ENCODE measurements around the gene PECR.

Gene PECR

DNA sequence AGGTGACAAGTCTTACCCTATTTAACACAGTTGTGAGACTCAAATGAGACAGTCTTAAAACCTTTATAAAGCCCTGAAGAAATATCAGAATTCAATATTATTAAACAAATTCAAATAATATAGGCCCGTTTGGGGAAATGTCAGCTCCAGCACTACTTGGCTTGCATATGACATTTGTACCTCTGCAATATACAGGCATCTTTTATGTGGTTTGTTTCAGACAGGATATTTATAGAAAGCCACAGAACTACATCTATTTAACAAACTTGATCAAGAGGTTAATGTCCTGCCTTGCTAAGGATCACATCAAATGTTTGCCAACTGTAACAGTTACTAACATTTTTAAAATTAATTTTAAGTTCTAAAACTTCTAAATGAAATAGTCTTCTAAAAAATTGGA, 65.0 kb downstream of the PECR start:
- TF ChIP-seq ZFX (IDR thresholded peaks at IDR 0.05) = no peak
- TF ChIP-seq, protein P1, sequence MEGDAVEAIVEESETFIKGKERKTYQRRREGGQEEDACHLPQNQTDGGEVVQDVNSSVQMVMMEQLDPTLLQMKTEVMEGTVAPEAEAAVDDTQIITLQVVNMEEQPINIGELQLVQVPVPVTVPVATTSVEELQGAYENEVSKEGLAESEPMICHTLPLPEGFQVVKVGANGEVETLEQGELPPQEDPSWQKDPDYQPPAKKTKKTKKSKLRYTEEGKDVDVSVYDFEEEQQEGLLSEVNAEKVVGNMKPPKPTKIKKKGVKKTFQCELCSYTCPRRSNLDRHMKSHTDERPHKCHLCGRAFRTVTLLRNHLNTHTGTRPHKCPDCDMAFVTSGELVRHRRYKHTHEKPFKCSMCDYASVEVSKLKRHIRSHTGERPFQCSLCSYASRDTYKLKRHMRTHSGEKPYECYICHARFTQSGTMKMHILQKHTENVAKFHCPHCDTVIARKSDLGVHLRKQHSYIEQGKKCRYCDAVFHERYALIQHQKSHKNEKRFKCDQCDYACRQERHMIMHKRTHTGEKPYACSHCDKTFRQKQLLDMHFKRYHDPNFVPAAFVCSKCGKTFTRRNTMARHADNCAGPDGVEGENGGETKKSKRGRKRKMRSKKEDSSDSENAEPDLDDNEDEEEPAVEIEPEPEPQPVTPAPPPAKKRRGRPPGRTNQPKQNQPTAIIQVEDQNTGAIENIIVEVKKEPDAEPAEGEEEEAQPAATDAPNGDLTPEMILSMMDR (conservative IDR thresholded peaks at IDR 0.05) = no peak

DNA sequence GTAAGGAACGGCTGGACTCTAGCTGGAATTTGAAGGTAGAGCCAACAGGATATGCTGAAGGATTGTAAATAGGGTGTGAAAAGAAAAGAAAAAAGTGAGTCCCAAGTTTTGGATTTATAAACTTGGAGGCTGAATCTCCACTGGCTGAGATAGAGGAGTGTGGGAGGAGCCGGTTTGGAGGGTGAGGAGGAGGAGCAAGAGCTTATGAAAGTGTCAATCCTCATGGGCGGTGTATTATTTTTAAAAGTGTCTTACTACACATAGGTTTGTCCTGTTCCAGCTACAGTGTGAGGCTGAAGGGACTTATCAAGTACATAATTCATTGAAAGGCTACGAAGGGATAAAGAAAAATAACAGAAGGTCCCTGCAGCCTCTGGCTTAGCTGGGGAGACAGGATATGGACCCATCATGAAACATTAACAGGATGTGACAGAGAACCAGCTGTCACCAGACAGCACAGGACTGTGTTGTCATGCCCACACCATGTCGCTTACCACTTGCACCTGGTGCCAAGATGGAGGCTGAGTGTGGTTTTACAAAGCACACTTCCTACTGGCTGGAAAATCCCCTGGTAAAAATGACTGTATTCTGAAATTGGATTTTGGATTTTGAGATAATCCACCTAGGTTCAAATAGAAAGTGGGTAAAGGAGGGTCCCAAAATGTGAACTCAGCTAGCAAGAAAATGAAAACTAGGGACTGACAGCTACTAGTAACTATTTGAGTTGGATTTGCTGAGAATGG, 65.7 kb downstream of the PECR start:
- no peak for TF ChIP-seq ZFX (IDR thresholded peaks at IDR 0.05)
- TF ChIP-seq, protein P1 (conservative IDR thresholded peaks at IDR 0.05) = no peak
- H3K27ac ChIP-seq = no peak overlapping the region

More for the DNA sequence above, 65.0 kb downstream of the PECR start:
- no peak overlapping the region for H3K27ac ChIP-seq

DNA sequence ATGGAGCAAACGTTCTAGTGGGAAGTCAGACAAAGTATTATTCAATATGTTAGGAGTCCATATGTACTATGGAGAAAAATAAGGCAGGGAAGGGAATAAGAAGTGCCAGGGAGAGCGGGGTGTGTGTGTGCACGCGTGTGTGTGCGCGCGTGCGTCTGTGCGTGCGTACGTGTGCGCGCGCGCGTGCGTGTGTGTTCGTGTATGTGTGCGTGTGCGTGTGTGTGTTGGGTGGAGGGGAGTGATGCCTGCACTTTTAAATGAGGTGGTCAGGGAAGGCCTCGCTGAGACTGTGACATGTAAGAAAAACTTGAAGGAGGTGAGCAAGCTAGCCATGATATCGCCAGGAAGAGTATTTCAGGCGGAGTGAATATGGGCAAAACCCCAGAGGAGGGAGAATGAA, 66.6 kb downstream of the PECR start:
- TF ChIP-seq, protein P1 (conservative IDR thresholded peaks at IDR 0.05) = no peak
- TF ChIP-seq ZFX (IDR thresholded peaks at IDR 0.05) = no peak
- H3K27ac ChIP-seq = no peak overlapping the region

DNA sequence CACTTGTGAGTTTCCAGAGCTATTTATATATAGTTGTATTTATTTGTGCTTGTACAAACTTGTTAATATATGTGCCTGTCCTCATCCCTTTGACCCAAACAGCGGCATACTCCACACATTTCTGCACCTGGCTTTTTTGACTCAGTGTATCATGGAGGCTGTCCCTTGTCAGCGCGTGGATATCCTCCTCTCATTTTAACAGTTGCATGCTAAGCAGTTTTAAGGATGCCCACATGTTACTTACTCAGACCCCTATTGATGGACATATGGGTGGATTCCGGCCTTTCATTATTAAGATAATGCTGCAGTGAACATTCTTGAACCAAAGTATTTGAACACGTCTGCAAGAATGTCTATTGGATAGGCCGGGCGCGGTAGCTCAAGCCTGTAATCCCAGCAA, 67.6 kb downstream of the PECR start:
- no peak overlapping the region for H3K27ac ChIP-seq

DNA sequence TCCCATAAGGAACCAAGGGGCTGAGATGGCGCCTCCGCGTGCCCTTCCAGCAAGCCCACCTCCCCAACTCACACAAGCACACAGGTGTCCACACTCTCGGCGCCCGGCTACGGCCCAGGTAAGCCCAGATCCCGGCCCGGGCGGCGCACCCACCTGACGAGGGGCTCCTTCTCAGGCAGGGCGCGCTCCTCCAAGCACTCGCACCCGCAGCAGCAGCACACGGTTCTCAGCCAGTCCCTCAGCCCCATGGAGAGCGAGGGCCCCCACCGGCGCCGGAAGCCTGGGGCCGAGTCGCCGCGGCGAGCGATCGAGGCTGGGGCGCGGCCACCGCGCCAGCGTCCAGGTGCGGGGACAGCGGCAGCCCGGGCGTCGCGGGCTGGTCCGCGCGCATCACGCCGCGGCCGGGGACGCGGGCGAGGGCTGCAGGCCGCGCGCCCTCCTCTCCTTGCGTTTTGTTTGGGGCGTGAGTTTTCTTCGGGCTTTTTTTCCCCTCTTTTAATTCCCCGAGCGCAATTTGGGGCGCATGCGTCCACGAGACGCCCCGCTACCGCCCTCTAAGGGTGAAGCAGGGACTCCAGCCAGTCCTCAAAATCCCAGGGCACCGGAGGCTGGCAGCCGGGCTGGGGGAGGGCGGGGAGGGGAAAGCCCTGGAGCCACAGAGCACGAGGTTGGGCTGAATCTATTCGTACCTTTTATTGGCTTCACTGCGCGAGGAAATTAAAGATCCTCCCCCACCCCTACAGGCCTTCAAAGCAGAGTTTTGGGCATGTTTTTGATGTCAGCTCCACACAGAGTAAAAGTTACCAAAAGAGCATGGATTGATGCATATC, 68.3 kb downstream of the PECR start, which contains the start of gene MREG:
MREG (minus strand) TSS at position 472 of the 830 bp plus-strand sequence; CDS start at position 248, 224 bp downstream.
- peak within 1 kb of the TSS; percentile 68 for H3K27ac ChIP-seq
- TF ChIP-seq, protein P1 (conservative IDR thresholded peaks at IDR 0.05) = peak; percentile 87
- peak; percentile 68 for TF ChIP-seq ZFX (IDR thresholded peaks at IDR 0.05)

More for the DNA sequence above, 67.6 kb downstream of the PECR start:
- TF ChIP-seq, protein P1 (conservative IDR thresholded peaks at IDR 0.05) = no peak
- no peak for TF ChIP-seq ZFX (IDR thresholded peaks at IDR 0.05)

DNA sequence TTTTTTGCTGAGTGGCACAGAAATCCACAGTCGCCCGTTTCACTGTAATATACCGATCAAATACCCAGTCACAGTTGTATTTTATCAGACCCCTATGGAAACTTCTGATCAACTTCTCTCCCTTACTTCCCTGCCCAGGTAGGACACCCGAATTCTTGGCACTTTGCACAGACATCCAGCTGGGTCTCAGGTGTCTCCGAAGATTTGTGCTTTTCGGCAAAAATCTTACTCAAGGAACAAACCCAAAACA, 68.9 kb downstream of the PECR start:
- TF ChIP-seq, protein P1 (conservative IDR thresholded peaks at IDR 0.05) = no peak
- no peak for TF ChIP-seq ZFX (IDR thresholded peaks at IDR 0.05)
- peak overlapping the region; percentile 68 for H3K27ac ChIP-seq

All from C4-2B (cell line).